ENCODE measurements around the gene MFAP3L. TPM values are rescaled to one million over a fixed set of nuclear protein-coding genes. Genes with fewer than 3 reads are reported as not detected.

Gene MFAP3L
- 0.36 and 2.4 TPM in 2 replicates for total RNA-seq

GRCh38 chr4:170026253-170027021 lies at the start of gene MFAP3L:
MFAP3L (minus strand) TSS chr4:170026395; CDS start chr4:170005877, 20,518 bp downstream.

Other genes with a start within 250 kb of the MFAP3L start
- gene AADAT, start 63.6 kb upstream of the MFAP3L start, total RNA-seq, result 2.0 and 5.3 TPM in 2 replicates